K562 (cell line): ENCODE results near the gene ZNF816. TPM values are rescaled to one million over a fixed set of nuclear protein-coding genes. Genes with fewer than 3 reads are reported as not detected.

Source experiments
- BRD9 ChIP-seq: fragments of 450-650 bp; IDR thresholded peaks from 2 replicates; pipeline ENCODE4 v1.6.1; 2018; ENCODE audit warnings: low read depth; ENCODE audit not compliant: partially characterized antibody
- DACH1 ChIP-seq: fragments of 450-650 bp; IDR thresholded peaks from 2 replicates; pipeline ENCODE4 v1.6.1; 2018; ENCODE audit not compliant: partially characterized antibody
- DMBX1 ChIP-seq: fragments of 250-450 bp; sonication (Bioruptor Pico); IDR thresholded peaks from 2 replicates; pipeline ENCODE4 v1.8.0; 2022; ENCODE audit warnings: inconsistent platforms, mild to moderate bottlenecking, moderate library complexity, borderline replicate concordance
- EP300 ChIP-seq: IDR thresholded peaks from 2 replicates; pipeline ENCODE4 v1.6.1; 2012; ENCODE audit warnings: low read length, improper control_type of control experiment
- FOXJ2 ChIP-seq: fragments of 200-800 bp; sonication (Bioruptor generic); IDR thresholded peaks from 2 replicates; pipeline ENCODE4 v1.6.1; 2016; ENCODE audit warnings: missing genetic modification characterization, missing compliant biosample characterization
- GATA2 ChIP-seq: sonication (generic); formaldehyde crosslinking; IDR thresholded peaks from 2 replicates; pipeline ENCODE4 v1.4.0; 2020; ENCODE audit warnings: mild to moderate bottlenecking, missing genetic modification reagents
- ID3 ChIP-seq, 2 experiments: fragments of 250-450 bp in 1 of 2; fragments of 450-650 bp in 1 of 2; sonication (Bioruptor Pico) in 1 of 2; IDR thresholded peaks; 2 replicates each; pipeline versions ENCODE4 v1.6.1 to v1.8.0; 2016 to 2021; ENCODE audit warnings: mild to moderate bottlenecking in 2 of 2, moderate library complexity in 2 of 2, missing compliant biosample characterization in 1 of 2, missing genetic modification characterization in 1 of 2
- KDM5B ChIP-seq: fragments of 200-600 bp; sonication (generic); IDR thresholded peaks from 2 replicates; pipeline ENCODE4 v1.6.1; 2012; ENCODE audit warnings: low read depth, mild to moderate bottlenecking, moderate library complexity, low read length, control low read depth, inconsistent platforms; ENCODE audit not compliant: insufficient replicate concordance
- MEF2A ChIP-seq: IDR thresholded peaks from 2 replicates; pipeline ENCODE4 v1.6.1; 2011; ENCODE audit warnings: low read depth, mild to moderate bottlenecking, low read length, moderate library complexity; ENCODE audit not compliant: control insufficient read depth
- MITF ChIP-seq: IDR thresholded peaks from 2 replicates; pipeline ENCODE4 v1.6.1; 2014; ENCODE audit warnings: antibody characterized with exemption
- MTF1 ChIP-seq: fragments of 250-450 bp; sonication (Bioruptor Pico); IDR thresholded peaks from 2 replicates; pipeline ENCODE4 v1.9.0; 2021; ENCODE audit warnings: moderate library complexity, mild to moderate bottlenecking, inconsistent platforms, borderline replicate concordance
- POLR2AphosphoS2 ChIP-seq: IDR thresholded peaks from 2 replicates; pipeline ENCODE4 v1.6.1; 2012; ENCODE audit warnings: low read length, improper control_type of control experiment
- POLR2AphosphoS5 ChIP-seq: IDR thresholded peaks from 2 replicates; pipeline ENCODE4 v1.6.1; 2011; ENCODE audit warnings: mild to moderate bottlenecking, low read depth, low read length, moderate library complexity; ENCODE audit not compliant: control insufficient read depth, insufficient read depth
- PTTG1 ChIP-seq: fragments of 450-650 bp; IDR thresholded peaks from 2 replicates; pipeline ENCODE4 v1.6.1; 2016; ENCODE audit warnings: low read depth, mild to moderate bottlenecking, missing genetic modification characterization, missing compliant biosample characterization
- SMARCA5 ChIP-seq: fragments of 450-650 bp; IDR thresholded peaks from 2 replicates; pipeline ENCODE4 v1.6.1; 2016
- WHSC1 ChIP-seq: IDR thresholded peaks from one replicate; pipeline ENCODE4 v1.6.1; 2012; ENCODE audit warnings: low read length, control low read depth, inconsistent platforms
- ZBTB11 ChIP-seq, 3 experiments: fragments of 200-800 bp in 1 of 3; fragments of 250-450 bp in 1 of 3; fragments of 450-650 bp in 1 of 3; sonication (Bioruptor Pico) in 1 of 3; sonication (Bioruptor generic) in 1 of 3; formaldehyde crosslinking in 1 of 3; IDR thresholded peaks; 2 replicates each; pipeline versions ENCODE4 v1.6.1 to v1.8.0; 2016 to 2022; ENCODE audit warnings: mild to moderate bottlenecking in 2 of 3, missing genetic modification characterization in 2 of 3, missing compliant biosample characterization in 1 of 3, moderate library complexity in 1 of 3
- ZNF143 ChIP-seq: sonication (generic); formaldehyde crosslinking; IDR thresholded peaks from 2 replicates; pipeline ENCODE4 v1.9.0; 2022; ENCODE audit warnings: mild to moderate bottlenecking, missing genetic modification reagents
- ZNF217 ChIP-seq: sonication (generic); formaldehyde crosslinking; IDR thresholded peaks from 2 replicates; pipeline ENCODE4 v1.8.0; 2022; ENCODE audit warnings: mild to moderate bottlenecking, missing genetic modification reagents
- ZNF280A ChIP-seq: fragments of 450-650 bp; IDR thresholded peaks from 2 replicates; pipeline ENCODE4 v1.6.1; 2018; ENCODE audit warnings: mild to moderate bottlenecking, low read depth; ENCODE audit not compliant: partially characterized antibody
- polyA plus RNA-seq, 8 experiments: library from polyadenylated mRNA; depleted of rRNA in 4 of 8; stranded (reverse) in 5 of 8; unstranded in 3 of 8; fragments of >200 nt; fragmentation: Nextera tagmentation in 2 of 8; fragmentation: Illumina TruSeq in 1 of 8; extraction: Ambion mirVana in 2 of 8; extraction: Trizol in 1 of 8; gene quantifications; 2 replicates each; pipeline versions ENCODE4 v1.2.1 to v1.2.3, GENCODE V29; 2011 to 2014; ENCODE audit warnings: inconsistent platforms in 1 of 8, missing spikeins in 1 of 8
- total RNA-seq, 7 experiments: library from RNA; depleted of rRNA in 6 of 7; stranded (reverse); fragments of >200 nt in 6 of 7; fragmentation: Illumina TruSeq in 2 of 7; extraction: Trizol in 2 of 7; gene quantifications; 2 replicates each; pipeline versions ENCODE4 v1.2.1 to v1.2.3, GENCODE V29; 2011 to 2021; ENCODE audit warnings: low replicate concordance in 1 of 7

The ZNF816 gene
- total and polyA plus RNA-seq, 9 of the 15 experiments (the other 6 are each of a cell fraction or from before 2014, with no cell fraction given), result 8.6 to 23.4 (median 13.0) TPM

GRCh38 chr19:52942386-52943133 is 20.1 kb downstream of the ZNF816 start (continued):
- TF ChIP-seq ZNF217 (CRISPR knock-in tag) (no peak), MEF2A (no peak), DMBX1 (CRISPR knock-in tag) (no peak), ZNF280A (no peak), ID3 (CRISPR knock-in tag; IDR thresholded peaks at IDR 0.05) (no peak), ID3 (tag; IDR thresholded peaks at IDR 0.05) (no peak), POLR2AphosphoS2 (no peak), MTF1 (CRISPR knock-in tag) (no peak), ZNF143 (CRISPR knock-in tag) (no peak), POLR2AphosphoS5 (peak; percentile 89), DACH1 (no peak), SMARCA5 (no peak), PTTG1 (tag) (no peak), EP300 (0 out of 2 replicates have a peak, but pooled peaks have one; percentile 2), GATA2 (CRISPR knock-in tag) (no peak), ZBTB11 (CRISPR knock-in tag; IDR thresholded peaks at IDR 0.05) (no peak), FOXJ2 (tag) (no peak), MITF (no peak), BRD9 (no peak), KDM5B (peak; percentile 80), WHSC1 (no peak)
